Common myeloid progenitor, CD34-positive (primary cell): ENCODE data around the gene ACAD10.
"Not testable (repeated sequence)": the region's sequence is repeated elsewhere in the genome, so short reads cannot be mapped to it uniquely, and the experiment has no call there.

Experiments
- CTCF ChIA-PET: fragments of 350-600 bp; sonication (Branson Sonifier 250); formaldehyde crosslinking; loops from one replicate; lab custom pipeline; 2021; ENCODE audit warnings: antibody characterized with exemption; lab: Charles Lee
- POLR2A ChIA-PET: fragments of 350-600 bp; sonication (Branson Sonifier 250); formaldehyde crosslinking; loops from one replicate; lab custom pipeline; 2021; ENCODE audit warnings: antibody characterized with exemption; lab: Charles Lee
- DNase-seq, 3 donors: peaks; one replicate each; pipeline versions ENCODE4 v3.0.0 to v3.0.0-alpha.2; 2013
- H3K27ac ChIP-seq, 2 experiments: 1 replicate in 1 of 2; 2 replicates in 1 of 2; pipeline ENCODE4 v1.7.0; 2013; ENCODE audit warnings: inconsistent platforms in 2 of 2, low read length in 2 of 2, mild to moderate bottlenecking in 2 of 2, low read depth in 1 of 2, moderate library complexity in 1 of 2; ENCODE audit not compliant: severe bottlenecking in 2 of 2, insufficient read depth in 1 of 2, poor library complexity in 1 of 2
- H3K27me3 ChIP-seq, 5 experiments: replicated peaks in 2 of 5; 1 replicate in 3 of 5; 2 replicates in 2 of 5; pipeline versions ENCODE4 v1.6.1 to v1.7.0; 2013; ENCODE audit warnings: low read length in 4 of 5, mild to moderate bottlenecking in 2 of 5, moderate library complexity in 2 of 5, inconsistent platforms in 1 of 5; ENCODE audit not compliant: insufficient read depth in 5 of 5, control insufficient read depth in 4 of 5
- H3K36me3 ChIP-seq, 4 experiments: 1 replicate in 2 of 4; 2 replicates in 2 of 4; pipeline versions ENCODE4 v1.6.1 to v1.7.0; 2013; ENCODE audit warnings: low read length in 3 of 4, control low read depth in 1 of 4, mild to moderate bottlenecking in 1 of 4; ENCODE audit not compliant: control insufficient read depth in 4 of 4, insufficient read depth in 4 of 4
- H3K4me1 ChIP-seq, 4 experiments: 1 replicate in 3 of 4; 2 replicates in 1 of 4; pipeline versions ENCODE4 v1.6.1 to v1.7.1; 2013; ENCODE audit warnings: low read length in 3 of 4, mild to moderate bottlenecking in 3 of 4, control low read depth in 1 of 4, inconsistent platforms in 1 of 4, moderate library complexity in 1 of 4; ENCODE audit not compliant: control insufficient read depth in 4 of 4, insufficient read depth in 4 of 4; ENCODE audit errors: control extremely low read depth in 1 of 4
- H3K4me3 ChIP-seq, 7 experiments: 1 replicate in 4 of 7; 2 replicates in 3 of 7; pipeline versions ENCODE4 v1.5.1 to v1.7.0; 2013; ENCODE audit warnings: mild to moderate bottlenecking in 7 of 7, low read length in 6 of 7, moderate library complexity in 6 of 7, inconsistent platforms in 2 of 7, low read depth in 2 of 7, control low read depth in 1 of 7; ENCODE audit not compliant: insufficient read depth in 4 of 7, control insufficient read depth in 1 of 7; ENCODE audit errors: extremely low read depth in 1 of 7
- H3K9me3 ChIP-seq, 5 experiments: 1 replicate in 4 of 5; 2 replicates in 1 of 5; pipeline versions ENCODE4 v1.6.1 to v1.7.1; 2013; ENCODE audit warnings: low read length in 4 of 5, mild to moderate bottlenecking in 2 of 5, inconsistent platforms in 1 of 5, low read depth in 1 of 5, moderate library complexity in 1 of 5; ENCODE audit not compliant: control insufficient read depth in 4 of 5, insufficient read depth in 2 of 5; ENCODE audit errors: control extremely low read depth in 1 of 5
- WGBS: methylation state at CpG from one replicate; pipeline ENCODE4 v1.1.5; 2013; ENCODE audit not compliant: insufficient coverage; 5-methylcytosine and 5-hydroxymethylcytosine counted together

Gene ACAD10

GRCh38 chr12:111761706-111762105 is 75.9 kb downstream of the ACAD10 start:
- no peaks in the 10 kb centered on the region for H3K27me3 ChIP-seq
- peaks cover 12 to 74% (median 71%) of the 10 kb centered on the region in 4 experiments for H3K4me1 ChIP-seq
- ChIA-PET POLR2A (interaction anchor here (0.7 kb wide), 1 partner anchor 373 kb away, joined by 3 read pairs; no protein-coding TSS in a partner anchor), CTCF (interaction anchor here (0.6 to 5.1 kb wide), 5 partner anchors 8 to 51 kb away, joined by 3 to 22 read pairs (median 3); no protein-coding TSS in a partner anchor)
- peak overlapping the region in 1 of 7 experiments; percentile 40 for H3K4me3 ChIP-seq
- H3K27ac ChIP-seq = no peak overlapping the region
- no peaks in the 10 kb centered on the region for H3K36me3 ChIP-seq
- peak in 1 of 3 donors; percentile 28 for DNase-seq
- no peaks in the 10 kb centered on the region for H3K9me3 ChIP-seq
- no CpG with 5 or more reads among the region's 3 CpGs for WGBS

GRCh38 chr12:111763552-111763951 is 77.7 kb downstream of the ACAD10 start:
- CTCF ChIA-PET = interaction anchor here (0.6 to 3.5 kb wide), 3 partner anchors 10 to 192 kb away, joined by 3 to 13 read pairs (median 7); no protein-coding TSS in a partner anchor
- H3K27ac ChIP-seq, H3K4me3 ChIP-seq, H3K27me3 ChIP-seq, POLR2A ChIA-PET, H3K36me3 ChIP-seq, H3K9me3 ChIP-seq, DNase-seq: not testable (repeated sequence)
- peaks cover 7 to 69% (median 66%) of the 10 kb centered on the region in 4 experiments for H3K4me1 ChIP-seq
- 91% methylated on average over 7 of the region's 10 CpGs for WGBS

GRCh38 chr12:111764120-111764821 is 78.4 kb downstream of the ACAD10 start:
- H3K27me3 ChIP-seq = no peaks in the 10 kb centered on the region
- peak in 1 of 3 donors; percentile 41 for DNase-seq
- no peaks in the 10 kb centered on the region for H3K36me3 ChIP-seq
- CTCF ChIA-PET = interaction anchor here (1.6 to 3.5 kb wide), 2 partner anchors 10 to 11 kb away, joined by 7 to 13 read pairs; no protein-coding TSS in a partner anchor
- peaks cover 7 to 62% (median 59%) of the 10 kb centered on the region in 4 experiments for H3K4me1 ChIP-seq
- POLR2A ChIA-PET = no interaction called here
- H3K9me3 ChIP-seq = no peaks in the 10 kb centered on the region
- H3K27ac ChIP-seq = no peak overlapping the region
- no peak overlapping the region for H3K4me3 ChIP-seq
- 100% methylated on average over 2 of the region's 6 CpGs for WGBS

GRCh38 chr12:111766608-111767361 is 80.9 kb downstream of the ACAD10 start, which contains the start of gene ALDH2:
ALDH2 (plus strand) TSS chr12:111766933; CDS start chr12:111766983, 50 bp downstream.
- peak within 1 kb of the TSS in 1 of 2 experiments; percentile 32 for H3K27ac ChIP-seq
- CTCF ChIA-PET = interaction anchor here (1.4 kb wide), 1 partner anchor 22 kb away, joined by 3 read pairs; no protein-coding TSS in a partner anchor

GRCh38 chr12:111767362-111768158 is 81.7 kb downstream of the ACAD10 start:
- ChIA-PET CTCF (interaction anchor here (1.0 to 1.9 kb wide), 5 partner anchors 8 to 25 kb away, joined by 3 to 5 read pairs (median 4); no protein-coding TSS in a partner anchor), POLR2A (interaction anchor here (1.0 kb wide), 1 partner anchor 8 kb away, joined by 4 read pairs; no protein-coding TSS in a partner anchor)
- Histone ChIP-seq H3K4me1 (peaks cover 0 to 34% (median 27%) of the 10 kb centered on the region in 4 experiments), H3K27me3 (no peaks in the 10 kb centered on the region), H3K9me3 (no peaks in the 10 kb centered on the region), H3K27ac (peak overlapping the region in 1 of 2 experiments; percentile 31), H3K36me3 (no peaks in the 10 kb centered on the region), H3K4me3 (peak overlapping the region; percentile 62 to 88 (median 74))
- WGBS = 23% methylated on average over 15 of the region's 18 CpGs
- no peak for DNase-seq

More at GRCh38 chr12:111766608-111767361, 80.9 kb downstream of the ACAD10 start, which contains the start of gene ALDH2:
- DNase-seq = peak; percentile 52 to 73 (median 59)
- H3K4me1 ChIP-seq = peaks cover 3 to 41% (median 35%) of the 10 kb centered on the region in 4 experiments
- H3K9me3 ChIP-seq = no peaks in the 10 kb centered on the region
- POLR2A ChIA-PET = interaction anchor here (1.0 kb wide), 1 partner anchor 9 kb away, joined by 4 read pairs; no protein-coding TSS in a partner anchor
- H3K36me3 ChIP-seq = no peaks in the 10 kb centered on the region
- H3K27me3 ChIP-seq = no peaks in the 10 kb centered on the region
- WGBS = under 1% methylated on average over 66 of the region's 73 CpGs
- H3K4me3 ChIP-seq = peak within 1 kb of the TSS; percentile 62 to 88 (median 74)

- peaks cover 0 to 29% (median 25%) of the 10 kb centered on the region in 4 experiments for H3K4me1 ChIP-seq
- no peak overlapping the region for H3K27ac ChIP-seq
- no peaks in the 10 kb centered on the region for H3K9me3 ChIP-seq
- H3K4me3 ChIP-seq = peak overlapping the region in 2 of 7 experiments; percentile 36 to 88
- H3K27me3 ChIP-seq = no peaks in the 10 kb centered on the region
- ChIA-PET CTCF (interaction anchor here (0.7 to 1.9 kb wide), 6 partner anchors 9 to 26 kb away, joined by 3 to 5 read pairs (median 4); no protein-coding TSS in a partner anchor), POLR2A (no interaction called here)
- WGBS = 99% methylated on average over 7 of the region's 9 CpGs
- DNase-seq = no peak
- no peaks in the 10 kb centered on the region for H3K36me3 ChIP-seq
Observed at GRCh38 chr12:111768159-111768895, 82.5 kb downstream of the ACAD10 start.
